Karpas-422 (cell line): Measurements from ENCODE around the gene SENP5. TPM values are rescaled to one million over a fixed set of nuclear protein-coding genes. Genes with fewer than 3 reads are reported as not detected.
"Not testable (repeated sequence)": the region's sequence is repeated elsewhere in the genome, so short reads cannot be mapped to it uniquely, and the experiment has no call there.

Source experiments
- DNase-seq: peaks from one replicate; pipeline ENCODE4 v3.0.0-alpha.2; 2015
- H2AFZ ChIP-seq: fragments of 200-600 bp; sonication (generic); 2 replicates; pipeline ENCODE4 v1.6.1; 2014; ENCODE audit warnings: antibody characterized with exemption, low read length, mixed read lengths
- H3K27ac ChIP-seq: fragments of 200-600 bp; sonication (generic); 2 replicates; pipeline ENCODE4 v1.5.1; 2014; ENCODE audit warnings: mild to moderate bottlenecking, low read length, moderate library complexity
- H3K27me3 ChIP-seq: fragments of 200-600 bp; sonication (generic); 2 replicates; pipeline ENCODE4 v1.6.1; 2014; ENCODE audit warnings: low read length, mixed read lengths
- H3K36me3 ChIP-seq: fragments of 200-600 bp; sonication (generic); 2 replicates; pipeline ENCODE4 v1.6.1; 2014; ENCODE audit warnings: low read length, mixed read lengths; ENCODE audit not compliant: insufficient read depth
- H3K4me1 ChIP-seq: fragments of 200-600 bp; sonication (generic); 2 replicates; pipeline ENCODE4 v1.6.1; 2014; ENCODE audit warnings: mild to moderate bottlenecking, low read length, mixed read lengths
- H3K4me2 ChIP-seq: fragments of 200-600 bp; sonication (generic); 2 replicates; pipeline ENCODE4 v1.6.1; 2014; ENCODE audit warnings: low read length, low read depth, mild to moderate bottlenecking; ENCODE audit not compliant: poor library complexity, severe bottlenecking
- H3K4me3 ChIP-seq: fragments of 200-600 bp; sonication (generic); 2 replicates; pipeline ENCODE4 v1.5.1; 2014; ENCODE audit warnings: mild to moderate bottlenecking, antibody characterized with exemption, low read length, mixed read lengths
- H3K79me2 ChIP-seq: fragments of 200-600 bp; sonication (generic); 2 replicates; pipeline ENCODE4 v1.6.1; 2014; ENCODE audit warnings: mild to moderate bottlenecking, low read length, mixed read lengths
- H3K9ac ChIP-seq: fragments of 200-600 bp; sonication (generic); 2 replicates; pipeline ENCODE4 v1.6.0; 2014; ENCODE audit warnings: low read length
- H3K9me2 ChIP-seq: fragments of 200-600 bp; sonication (generic), shearing (Covaris generic); replicated peaks from 2 replicates; pipeline ENCODE4 v1.6.0; 2014; ENCODE audit warnings: mild to moderate bottlenecking, low read length, moderate library complexity; ENCODE audit not compliant: insufficient read depth
- H3K9me3 ChIP-seq: fragments of 300-700, 200-600 bp; sonication (generic); 2 replicates; pipeline ENCODE4 v1.6.1; 2014; ENCODE audit warnings: low read length, mixed read lengths
- H4K20me1 ChIP-seq: fragments of 200-600 bp; sonication (generic); 2 replicates; pipeline ENCODE4 v1.6.1; 2014; ENCODE audit warnings: mild to moderate bottlenecking, antibody characterized with exemption, low read length, low read depth; ENCODE audit not compliant: insufficient read depth
- total RNA-seq: library from RNA; depleted of rRNA; stranded (reverse); fragments of >200 nt; shearing (Covaris generic); gene quantifications from 2 replicates; pipeline ENCODE4 v1.2.3, GENCODE V29; 2014; ENCODE audit warnings: low replicate concordance

Gene SENP5
- total RNA-seq, 1 experiment from 2014 or later: 73.3 TPM

DNA sequence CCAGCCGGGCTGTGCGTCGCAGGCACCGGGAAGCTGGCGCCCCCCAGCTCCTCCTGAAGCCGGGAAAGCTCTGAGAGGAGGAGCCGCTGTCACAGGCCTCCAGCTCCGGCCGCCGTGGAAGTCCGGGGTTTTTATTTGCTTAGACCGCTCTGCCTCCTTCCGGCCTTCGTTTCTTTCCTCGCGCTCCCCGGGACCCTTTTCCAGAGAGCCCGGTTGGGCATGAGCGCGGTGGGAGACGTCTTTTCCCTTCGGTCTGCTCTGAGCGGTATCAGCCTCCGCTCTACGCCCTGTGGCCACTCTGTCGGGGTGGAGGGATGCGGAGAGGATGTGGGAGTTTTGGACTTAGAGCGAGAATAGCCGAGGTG is 559 bp downstream of the SENP5 start:
- Histone ChIP-seq H3K9ac (peak overlapping the region; percentile 82), H3K4me3 (peak overlapping the region; percentile 85), H3K9me2 (no peaks in the 10 kb centered on the region), H3K4me1 (peaks cover 38% of the 10 kb centered on the region), H4K20me1 (peaks cover 26% of the 10 kb centered on the region; the same call in 1 of the 2 replicates), H3K27ac (peak overlapping the region; percentile 32; the same call in 1 of the 2 replicates), H3K27me3 (no peaks in the 10 kb centered on the region), H3K36me3 (peaks cover 12% of the 10 kb centered on the region), H3K4me2 (peak overlapping the region; percentile 94), H3K79me2 (peaks cover 56% of the 10 kb centered on the region), H2AFZ (0 out of 2 replicates have a peak overlapping the region, but pooled peaks have one; percentile 18), H3K9me3 (no peaks in the 10 kb centered on the region)
- peak; percentile 72 for DNase-seq

DNA sequence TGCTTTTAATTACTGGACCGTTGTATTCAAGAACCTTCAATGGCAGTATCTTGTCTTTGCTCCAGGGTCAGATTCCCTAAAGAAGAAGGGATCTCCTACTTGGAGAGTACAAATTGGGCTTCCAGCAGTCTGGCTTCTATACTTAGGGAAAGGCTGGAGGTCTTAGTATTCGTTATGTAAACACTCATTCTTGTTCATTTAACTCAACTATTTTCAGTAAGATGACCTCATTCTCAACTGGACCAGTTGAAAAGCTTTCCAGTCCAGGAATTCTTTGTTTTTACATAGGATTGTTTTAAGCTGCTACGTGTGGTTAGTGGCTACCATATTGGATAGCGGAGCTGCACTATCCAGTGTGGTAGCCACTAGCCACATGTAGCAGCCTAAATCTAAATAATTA is 4.6 kb downstream of the SENP5 start:
- H3K4me1 ChIP-seq: peaks cover 33% of the 10 kb centered on the region
- no peak overlapping the region for H3K27ac ChIP-seq
- peaks cover 12% of the 10 kb centered on the region for H3K36me3 ChIP-seq
- no peak for DNase-seq
- H3K4me2 ChIP-seq: no peak overlapping the region
- peaks cover 95% of the 10 kb centered on the region for H3K79me2 ChIP-seq
- H2AFZ ChIP-seq: no peak overlapping the region
- H3K9me3 ChIP-seq: no peaks in the 10 kb centered on the region
- H3K27me3 ChIP-seq: no peaks in the 10 kb centered on the region
- H3K9me2 ChIP-seq: no peaks in the 10 kb centered on the region
- no peak overlapping the region for H3K4me3 ChIP-seq
- peaks cover 36% of the 10 kb centered on the region for H4K20me1 ChIP-seq
- no peak overlapping the region for H3K9ac ChIP-seq

DNA sequence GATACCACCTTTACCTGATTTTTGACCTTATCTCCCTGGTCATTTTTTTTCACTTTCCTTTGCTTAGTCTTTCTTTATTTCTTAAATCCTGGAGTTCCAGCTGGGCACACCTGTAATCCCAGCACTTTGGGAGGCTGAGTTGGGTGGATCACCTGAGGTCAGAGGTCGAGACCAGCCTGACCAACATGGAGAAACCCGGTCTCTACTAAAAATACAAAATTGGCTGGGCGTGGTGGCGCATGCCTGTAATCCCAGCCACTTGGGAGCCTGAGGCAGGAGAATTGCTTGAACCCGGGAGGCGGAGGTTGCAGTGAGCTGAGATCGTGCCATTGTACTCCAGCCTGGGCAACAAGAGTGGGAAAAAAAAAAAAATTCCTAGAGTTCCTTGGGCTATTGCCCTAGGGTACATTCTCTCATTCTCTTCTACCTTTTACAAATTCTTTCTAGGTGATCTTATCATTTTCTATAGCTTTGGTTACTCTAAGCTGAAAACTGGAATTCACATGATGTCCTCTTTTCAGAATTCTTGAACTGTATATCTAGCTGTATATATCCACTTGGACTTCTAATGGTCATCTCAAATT is 6.9 kb downstream of the SENP5 start:
- H3K9me2 ChIP-seq, H3K27ac ChIP-seq, H3K4me2 ChIP-seq, H3K9me3 ChIP-seq, H3K4me3 ChIP-seq, H3K9ac ChIP-seq, H2AFZ ChIP-seq, H3K27me3 ChIP-seq, DNase-seq: not testable (repeated sequence)
- Histone ChIP-seq H4K20me1 (peaks cover 33% of the 10 kb centered on the region), H3K4me1 (peaks cover 21% of the 10 kb centered on the region), H3K79me2 (peaks cover 99% of the 10 kb centered on the region), H3K36me3 (peaks cover 12% of the 10 kb centered on the region)

DNA sequence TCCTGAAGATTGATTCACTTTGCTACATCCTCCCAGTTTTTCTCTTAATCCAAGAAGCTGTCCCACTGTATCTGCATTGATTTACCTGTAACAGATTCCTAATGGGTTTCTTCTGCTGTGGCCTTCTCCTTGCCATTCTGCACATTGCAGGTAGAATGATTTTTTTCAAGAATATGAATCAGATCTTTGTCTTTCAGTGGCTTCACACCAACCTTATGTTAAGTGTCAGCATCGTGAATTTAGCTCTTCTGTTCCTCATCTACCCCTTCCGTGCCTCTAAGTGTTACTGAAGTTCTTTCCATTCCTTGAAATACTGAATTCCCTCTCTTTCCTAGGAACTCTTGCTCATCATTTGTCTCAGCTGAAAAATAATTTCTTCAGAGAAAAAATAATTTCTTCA is 7.5 kb downstream of the SENP5 start:
- Histone ChIP-seq H4K20me1 (peaks cover 28% of the 10 kb centered on the region), H3K4me3 (no peak overlapping the region), H2AFZ (no peak overlapping the region), H3K9ac (no peak overlapping the region), H3K27ac (no peak overlapping the region), H3K36me3 (peaks cover 7% of the 10 kb centered on the region; the same call in 1 of the 2 replicates), H3K4me1 (peaks cover 15% of the 10 kb centered on the region), H3K27me3 (no peaks in the 10 kb centered on the region), H3K79me2 (peaks cover 99% of the 10 kb centered on the region), H3K4me2 (no peak overlapping the region), H3K9me2 (no peaks in the 10 kb centered on the region), H3K9me3 (no peaks in the 10 kb centered on the region)
- DNase-seq: no peak

DNA sequence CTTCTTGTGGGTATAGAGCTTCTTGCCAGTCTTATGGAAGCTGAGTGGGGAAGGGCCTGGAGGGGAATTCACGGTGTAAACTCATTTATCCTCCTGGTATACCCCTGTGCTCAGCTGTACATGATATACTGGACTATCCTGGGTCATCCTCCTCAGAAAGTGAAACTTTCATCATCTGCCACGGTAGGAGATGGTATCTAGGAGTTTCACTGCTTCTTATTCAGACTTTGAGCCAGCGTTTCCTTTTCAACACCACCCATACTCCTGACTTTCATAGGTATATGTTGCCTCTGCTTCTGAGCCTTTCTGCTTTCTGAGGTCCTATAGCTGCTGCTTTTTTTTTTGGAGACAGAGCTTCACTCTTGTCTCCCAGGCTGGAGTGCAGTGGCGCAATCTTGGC is 15.6 kb downstream of the SENP5 start:
- peaks cover 16% of the 10 kb centered on the region; the same call in 1 of the 2 replicates for H3K36me3 ChIP-seq

DNA sequence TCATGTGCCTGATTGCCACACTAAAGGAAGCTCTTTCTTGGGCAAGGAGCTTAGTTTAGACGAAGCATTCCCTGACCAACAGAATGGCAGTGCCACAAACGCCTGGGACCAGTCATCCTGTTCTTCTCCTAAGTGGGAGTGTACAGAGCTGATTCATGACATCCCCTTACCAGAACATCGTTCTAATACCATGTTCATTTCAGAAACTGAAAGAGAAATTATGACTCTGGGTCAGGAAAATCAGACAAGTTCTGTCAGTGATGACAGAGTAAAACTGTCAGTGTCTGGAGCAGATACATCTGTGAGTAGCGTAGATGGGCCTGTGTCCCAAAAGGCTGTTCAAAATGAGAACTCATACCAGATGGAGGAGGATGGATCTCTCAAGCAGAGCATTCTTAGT is 18.4 kb downstream of the SENP5 start:
- Histone ChIP-seq H3K36me3 (peaks cover 16% of the 10 kb centered on the region; the same call in 1 of the 2 replicates), H3K9me3 (no peaks in the 10 kb centered on the region), H3K4me2 (no peak overlapping the region), H3K9me2 (no peaks in the 10 kb centered on the region), H3K79me2 (peaks cover 98% of the 10 kb centered on the region), H3K27me3 (no peaks in the 10 kb centered on the region), H3K9ac (no peak overlapping the region), H2AFZ (no peak overlapping the region), H3K4me1 (peaks cover 23% of the 10 kb centered on the region), H3K4me3 (no peak overlapping the region), H3K27ac (no peak overlapping the region), H4K20me1 (peaks cover 11% of the 10 kb centered on the region)
- no peak for DNase-seq

More for the DNA sequence above, 15.6 kb downstream of the SENP5 start:
- Histone ChIP-seq H3K4me1 (peaks cover 10% of the 10 kb centered on the region), H3K9ac (no peak overlapping the region), H3K27ac (no peak overlapping the region), H3K79me2 (peaks cover 100% of the 10 kb centered on the region), H3K27me3 (no peaks in the 10 kb centered on the region), H2AFZ (no peak overlapping the region), H3K4me2 (no peak overlapping the region), H3K4me3 (no peak overlapping the region), H3K9me3 (no peaks in the 10 kb centered on the region), H4K20me1 (peaks cover 7% of the 10 kb centered on the region), H3K9me2 (no peaks in the 10 kb centered on the region)
- DNase-seq: no peak

DNA sequence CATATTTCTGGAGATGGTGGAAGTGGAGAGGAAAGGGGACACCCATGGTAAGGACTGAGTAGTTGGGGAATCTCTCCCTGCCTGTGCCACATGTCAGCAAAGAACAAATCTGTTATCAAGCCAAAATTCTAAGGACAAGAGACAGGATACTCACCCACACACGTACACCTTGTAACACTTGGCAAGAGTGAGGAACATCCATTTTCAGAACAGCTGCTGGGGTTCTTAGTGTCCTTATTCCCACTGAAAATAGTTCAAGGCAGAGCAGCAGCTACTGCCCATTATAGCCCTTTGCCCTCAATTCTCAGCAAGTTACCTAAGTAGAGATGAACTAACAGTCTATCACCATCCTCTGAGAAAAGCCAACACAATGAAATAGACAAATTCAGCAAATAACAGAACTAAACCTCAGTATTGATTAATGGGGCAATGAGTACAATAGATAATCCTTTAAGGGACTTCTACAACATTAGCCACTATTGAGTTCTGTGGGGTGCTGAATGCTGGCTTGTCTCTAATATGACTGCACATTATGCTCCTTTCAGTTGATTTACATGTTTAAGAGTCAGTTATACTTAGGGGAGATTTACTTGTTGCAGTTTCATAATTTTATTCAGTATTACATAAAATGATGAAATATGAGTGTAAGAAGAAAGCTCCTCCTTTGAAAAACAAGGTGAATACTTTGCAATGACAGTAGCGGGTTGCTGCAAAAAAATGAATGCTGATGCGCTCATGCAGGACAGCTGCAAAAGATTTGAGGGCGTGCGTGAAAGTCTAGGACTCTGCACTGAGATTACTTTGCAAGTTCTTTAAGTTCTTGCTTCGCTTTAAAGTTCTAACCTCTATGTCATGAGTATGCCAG is 22.4 kb downstream of the SENP5 start:
- H3K36me3 ChIP-seq: peaks cover 21% of the 10 kb centered on the region; the same call in 1 of the 2 replicates
- no peak for DNase-seq
- no peak overlapping the region for H3K4me3 ChIP-seq
- no peaks in the 10 kb centered on the region for H3K27me3 ChIP-seq
- H3K27ac ChIP-seq: peak overlapping the region; percentile 24; the same call in 1 of the 2 replicates
- no peaks in the 10 kb centered on the region for H3K9me3 ChIP-seq
- H3K9ac ChIP-seq: no peak overlapping the region
- no peaks in the 10 kb centered on the region for H3K9me2 ChIP-seq
- H3K79me2 ChIP-seq: peaks cover 98% of the 10 kb centered on the region
- peaks cover 11% of the 10 kb centered on the region; the same call in 1 of the 2 replicates for H4K20me1 ChIP-seq
- H3K4me1 ChIP-seq: peaks cover 18% of the 10 kb centered on the region; the same call in 1 of the 2 replicates
- no peak overlapping the region for H2AFZ ChIP-seq
- no peak overlapping the region for H3K4me2 ChIP-seq
